Esophagus muscularis mucosa (tissue), 4 donors: ENCODE results near the gene TIMM17B. TPM values are rescaled to one million over a fixed set of nuclear protein-coding genes. Genes with fewer than 3 reads are reported as not detected.
"Not testable (repeated sequence)": the region's sequence is repeated elsewhere in the genome, so short reads cannot be mapped to it uniquely, and the experiment has no call there.

Experiments used
- DNase-seq: peaks from one replicate; pipeline ENCODE4 v3.0.0-alpha.2; 2017; ENCODE audit errors: extremely low spot score
- H3K27ac ChIP-seq, 4 donors: fragments of 200-600 bp; sonication (generic); replicated peaks in 1 of 4; 1 replicate in 3 of 4; 2 replicates in 1 of 4; pipeline ENCODE4 v1.5.1; 2016 to 2019; ENCODE audit warnings: mild to moderate bottlenecking in 1 of 4
- H3K27me3 ChIP-seq, 4 donors: fragments of 200-600 bp; sonication (generic); one replicate each; pipeline versions ENCODE4 v1.5.1 to v1.6.0; 2016 to 2019
- H3K36me3 ChIP-seq, 4 donors: fragments of 200-600 bp; sonication (generic); one replicate each; pipeline ENCODE4 v1.5.1; 2016 to 2019
- H3K4me1 ChIP-seq, 4 donors: fragments of 200-600 bp; sonication (generic); one replicate each; pipeline ENCODE4 v1.5.1; 2016 to 2019
- H3K4me3 ChIP-seq, 4 donors: fragments of 200-600 bp; sonication (generic); 1 replicate in 2 of 4; 2 replicates in 2 of 4; pipeline ENCODE4 v1.5.1; 2016 to 2019; ENCODE audit warnings: mild to moderate bottlenecking in 4 of 4, moderate library complexity in 1 of 4
- H3K9me3 ChIP-seq, 4 donors: fragments of 200-600 bp; sonication (generic); 1 replicate in 3 of 4; 2 replicates in 1 of 4; pipeline ENCODE4 v1.5.1; 2016 to 2019
- EP300 ChIP-seq: sonication (generic); formaldehyde crosslinking; IDR thresholded peaks from one replicate; pipeline ENCODE4 v1.6.1; 2017; ENCODE audit warnings: antibody characterized with exemption
- POLR2A ChIP-seq: fragments of 450-650 bp; IDR thresholded peaks from one replicate; pipeline ENCODE4 v1.6.1; 2017; ENCODE audit warnings: antibody characterized with exemption, moderate library complexity, mild to moderate bottlenecking, low read depth
- POLR2AphosphoS5 ChIP-seq, 2 donors: sonication (generic); formaldehyde crosslinking; IDR thresholded peaks; one replicate each; pipeline ENCODE4 v1.6.1; 2017; ENCODE audit warnings: antibody characterized with exemption in 2 of 2
- WGBS: methylation state at CpG from one replicate; pipeline ENCODE4 v1.1.5; 2018; 5-methylcytosine and 5-hydroxymethylcytosine counted together
- intact Hi-C: fragments of 100-400 bp; cut with DNase I; formaldehyde crosslinking; loops from one replicate; pipeline ENCODE4 v1.15.1; 2023
- total RNA-seq, 4 donors: library from RNA; depleted of rRNA; stranded (reverse); fragments of >200 nt; gene quantifications; one replicate each; pipeline versions ENCODE4 v1.1.0 to v1.2.1, GENCODE V29; 2016
- TF ChIP-seq, protein P1 (sequence below), 3 experiments: fragments of 200-600 bp in 2 of 3; fragments of 450-650 bp in 1 of 3; sonication (generic) in 2 of 3; IDR thresholded peaks; one replicate each; pipeline ENCODE4 v1.5.1; 2017 to 2019; ENCODE audit warnings: antibody characterized with exemption in 3 of 3, mild to moderate bottlenecking in 2 of 3, moderate library complexity in 1 of 3

Gene TIMM17B
- total RNA-seq, 4 donors from 2014 or later = 36.1 to 59.6 (median 51.1) TPM

DNA sequence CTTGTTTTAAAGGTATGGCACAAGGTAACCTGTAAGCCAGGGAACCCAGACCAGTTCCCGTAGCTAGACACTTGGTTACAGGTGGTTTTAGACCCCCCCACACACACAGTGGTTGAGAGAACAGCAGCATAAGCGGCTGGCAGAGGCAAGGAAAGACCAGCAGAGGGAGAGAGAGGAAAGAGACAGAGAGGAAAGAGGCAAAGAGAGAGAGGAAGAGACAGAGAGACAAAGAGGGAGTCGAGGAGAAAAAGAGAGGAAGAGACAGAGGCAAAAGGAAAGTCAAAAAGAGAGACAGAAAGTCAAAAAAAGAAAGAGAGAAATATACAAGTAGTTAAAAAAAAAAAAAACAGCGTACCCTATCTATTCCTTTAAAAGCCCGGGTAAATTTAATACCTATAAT is 42.7 kb downstream of the TIMM17B start:
- Histone ChIP-seq H3K4me1 (no peaks in the 10 kb centered on the region), H3K27me3 (no peaks in the 10 kb centered on the region), H3K36me3 (no peaks in the 10 kb centered on the region), H3K9me3 (no peaks in the 10 kb centered on the region), H3K4me3 (no peak overlapping the region), H3K27ac (no peak overlapping the region)
- no peak for DNase-seq
- TF ChIP-seq POLR2AphosphoS5 (IDR thresholded peaks at IDR 0.05) = no peak
- TF ChIP-seq EP300 = no peak
- no peak for TF ChIP-seq POLR2A
- TF ChIP-seq, protein P1, sequence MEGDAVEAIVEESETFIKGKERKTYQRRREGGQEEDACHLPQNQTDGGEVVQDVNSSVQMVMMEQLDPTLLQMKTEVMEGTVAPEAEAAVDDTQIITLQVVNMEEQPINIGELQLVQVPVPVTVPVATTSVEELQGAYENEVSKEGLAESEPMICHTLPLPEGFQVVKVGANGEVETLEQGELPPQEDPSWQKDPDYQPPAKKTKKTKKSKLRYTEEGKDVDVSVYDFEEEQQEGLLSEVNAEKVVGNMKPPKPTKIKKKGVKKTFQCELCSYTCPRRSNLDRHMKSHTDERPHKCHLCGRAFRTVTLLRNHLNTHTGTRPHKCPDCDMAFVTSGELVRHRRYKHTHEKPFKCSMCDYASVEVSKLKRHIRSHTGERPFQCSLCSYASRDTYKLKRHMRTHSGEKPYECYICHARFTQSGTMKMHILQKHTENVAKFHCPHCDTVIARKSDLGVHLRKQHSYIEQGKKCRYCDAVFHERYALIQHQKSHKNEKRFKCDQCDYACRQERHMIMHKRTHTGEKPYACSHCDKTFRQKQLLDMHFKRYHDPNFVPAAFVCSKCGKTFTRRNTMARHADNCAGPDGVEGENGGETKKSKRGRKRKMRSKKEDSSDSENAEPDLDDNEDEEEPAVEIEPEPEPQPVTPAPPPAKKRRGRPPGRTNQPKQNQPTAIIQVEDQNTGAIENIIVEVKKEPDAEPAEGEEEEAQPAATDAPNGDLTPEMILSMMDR (IDR thresholded peaks at IDR 0.05) = no peak
- intact Hi-C loops = no loop called here
- 57% methylated on average over 5 of the region's 5 CpGs for WGBS

DNA sequence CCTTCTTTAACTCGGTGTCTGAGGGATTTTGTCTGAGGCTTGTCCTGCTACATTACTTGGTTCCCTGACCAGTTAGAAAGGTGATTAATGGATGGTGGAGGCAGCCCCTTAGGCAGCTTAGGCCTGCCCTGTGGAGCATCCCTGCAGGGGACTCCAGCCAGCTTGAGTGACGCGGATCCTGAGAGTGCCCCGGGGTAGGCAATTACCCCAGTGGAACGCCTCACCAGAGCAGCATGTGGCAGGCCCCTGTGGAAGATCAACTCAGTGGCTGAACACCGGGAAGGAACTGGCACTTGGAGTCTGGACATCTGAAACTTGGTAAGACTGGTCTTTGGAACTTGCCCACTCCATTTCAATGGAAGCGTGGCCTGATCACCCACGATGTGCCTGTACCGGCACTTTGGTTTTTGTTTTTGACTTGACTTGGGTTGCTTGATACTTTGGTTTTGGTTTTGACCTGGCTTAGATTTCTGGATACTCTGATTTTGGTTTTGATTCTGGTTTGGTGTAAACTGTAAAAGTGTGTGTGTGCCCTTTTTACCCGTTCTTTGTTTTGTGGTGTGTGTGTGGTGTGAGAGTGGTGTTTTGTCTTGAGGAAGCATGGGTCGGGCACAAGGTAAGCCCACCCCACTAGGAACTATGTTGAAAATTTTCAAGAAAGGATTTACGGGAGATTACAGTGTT is 43.3 kb downstream of the TIMM17B start:
- H3K27ac ChIP-seq, H3K4me1 ChIP-seq, H3K36me3 ChIP-seq, DNase-seq, H3K27me3 ChIP-seq, intact Hi-C loops, H3K9me3 ChIP-seq, H3K4me3 ChIP-seq: not testable (repeated sequence)
- WGBS = 79% methylated on average over 7 of the region's 12 CpGs

DNA sequence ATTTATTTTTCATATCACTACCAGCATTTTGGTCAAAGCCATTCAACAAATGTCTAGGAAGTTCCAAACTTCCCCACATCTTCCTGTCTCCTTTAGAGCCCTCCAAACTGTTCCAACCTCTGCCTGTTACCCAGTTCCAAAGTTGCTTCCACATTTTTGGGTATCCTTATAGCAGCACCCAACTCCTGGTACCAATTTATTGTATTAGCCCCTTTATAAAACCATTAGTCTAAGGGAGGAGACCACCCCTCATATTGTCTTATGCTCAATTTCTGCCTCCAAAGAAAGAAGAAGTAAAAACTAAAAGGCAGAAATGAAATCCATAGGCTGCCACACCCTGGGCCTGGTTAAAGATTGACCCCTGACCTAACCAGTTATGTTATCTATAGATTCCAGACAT is 44.1 kb downstream of the TIMM17B start:
- H3K36me3 ChIP-seq, H3K9me3 ChIP-seq, H3K27ac ChIP-seq, H3K27me3 ChIP-seq, H3K4me3 ChIP-seq, intact Hi-C loops, H3K4me1 ChIP-seq, DNase-seq: not testable (repeated sequence)

DNA sequence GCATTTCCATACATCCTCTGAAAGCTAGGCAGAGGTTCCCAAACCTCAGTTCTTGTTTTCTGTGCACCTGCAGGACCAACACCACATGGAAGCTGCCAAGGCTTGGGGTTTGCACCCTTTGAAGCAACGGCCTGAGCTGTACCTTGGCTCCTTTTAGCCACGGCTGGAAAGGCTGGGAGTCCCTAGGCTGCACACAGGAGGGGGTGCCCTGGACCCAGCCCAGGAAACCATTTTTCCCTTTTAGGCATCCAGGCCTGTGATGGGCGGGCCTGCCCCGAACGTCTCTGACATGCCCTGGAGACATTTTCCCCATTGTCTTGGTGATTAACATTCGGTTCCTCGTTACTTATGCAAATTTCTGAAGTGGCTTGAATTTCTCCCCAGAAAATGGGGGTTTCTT is 44.7 kb downstream of the TIMM17B start:
- DNase-seq = no peak
- no peaks in the 10 kb centered on the region for H3K4me1 ChIP-seq
- 87% methylated on average over 6 of the region's 7 CpGs for WGBS
- H3K27me3 ChIP-seq = no peaks in the 10 kb centered on the region
- H3K9me3 ChIP-seq = no peaks in the 10 kb centered on the region
- no peak for TF ChIP-seq POLR2A
- TF ChIP-seq EP300 = no peak
- TF ChIP-seq, protein P1 (IDR thresholded peaks at IDR 0.05) = no peak
- TF ChIP-seq POLR2AphosphoS5 (IDR thresholded peaks at IDR 0.05) = no peak
- H3K27ac ChIP-seq = no peak overlapping the region
- H3K4me3 ChIP-seq = no peak overlapping the region
- no peaks in the 10 kb centered on the region for H3K36me3 ChIP-seq
- intact Hi-C loops = no loop called here

DNA sequence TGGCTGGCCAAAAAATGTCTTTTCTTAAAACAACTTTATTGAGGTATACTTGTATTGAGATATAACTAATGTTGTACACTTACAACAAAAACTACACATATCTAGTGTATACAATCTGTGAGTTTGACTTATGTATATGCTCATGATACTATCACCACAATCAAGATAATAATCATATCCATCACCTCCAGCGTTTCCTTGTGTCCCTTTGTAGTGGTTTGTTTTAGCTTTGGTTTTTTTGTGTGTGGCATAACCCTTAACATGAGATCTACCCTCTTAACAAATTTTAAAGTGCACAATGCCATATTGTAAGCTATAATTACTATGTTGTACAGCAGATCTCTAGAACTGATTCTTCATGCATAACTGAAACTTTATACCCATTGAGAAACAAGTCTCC is 48.7 kb downstream of the TIMM17B start:
- no peak for DNase-seq
- intact Hi-C loops = no loop called here
- H3K27me3 ChIP-seq = no peaks in the 10 kb centered on the region
- H3K4me1 ChIP-seq = no peaks in the 10 kb centered on the region
- H3K4me3 ChIP-seq = no peak overlapping the region
- WGBS = 68% methylated on average over 1 of the region's 1 CpG
- no peak overlapping the region for H3K27ac ChIP-seq
- TF ChIP-seq, protein P1 (IDR thresholded peaks at IDR 0.05) = no peak
- TF ChIP-seq POLR2AphosphoS5 (IDR thresholded peaks at IDR 0.05) = no peak
- no peaks in the 10 kb centered on the region for H3K36me3 ChIP-seq
- no peaks in the 10 kb centered on the region for H3K9me3 ChIP-seq

Other genes with a start within 250 kb of the TIMM17B start
- 1 to 10 TPM; 3.2 to 9.9 (median 7.5) TPM for gene WAS, start 214.0 kb downstream of the TIMM17B start, total RNA-seq
- gene SUV39H1, start 201.0 kb downstream of the TIMM17B start, total RNA-seq = 1 to 10 TPM; 2.5 to 4.5 (median 4.3) TPM
- gene GLOD5, start 136.0 kb downstream of the TIMM17B start, total RNA-seq = not detected
- gene GATA1, start 111.2 kb downstream of the TIMM17B start, total RNA-seq = under 1 TPM in 1 of 4 donors, not detected in 3; 0.50 TPM
- 10 to 100 TPM; 26.8 to 64.0 (median 47.7) TPM for gene HDAC6, start 95.7 kb downstream of the TIMM17B start, total RNA-seq
- gene ERAS, start 71.3 kb downstream of the TIMM17B start, total RNA-seq = not detected
- gene PCSK1N, start 62.2 kb downstream of the TIMM17B start, total RNA-seq = 10 to 100 TPM in 1 of 4 donors, 1 to 10 TPM in 3; 2.9 to 15.2 (median 7.7) TPM
- gene PQBP1, start 162 bp upstream of the TIMM17B start, total RNA-seq = 10 to 100 TPM; 53.6 to 81.3 (median 72.0) TPM
- gene SLC35A2, start 13.9 kb upstream of the TIMM17B start, total RNA-seq = 10 to 100 TPM in 2 of 4 donors, 1 to 10 TPM in 2; 7.3 to 13.4 (median 10.0) TPM
- gene PIM2, start 21.3 kb upstream of the TIMM17B start, total RNA-seq = 10 to 100 TPM in 1 of 4 donors, 1 to 10 TPM in 3; 3.3 to 11.4 (median 7.3) TPM
- gene OTUD5, start 59.8 kb upstream of the TIMM17B start, total RNA-seq = 10 to 100 TPM; 39.9 to 53.9 (median 48.5) TPM
- gene KCND1, start 74.1 kb upstream of the TIMM17B start, total RNA-seq = 1 to 10 TPM in 3 of 4 donors, under 1 TPM in 1; 0.83 to 1.9 (median 1.1) TPM
- 10 to 100 TPM; 24.7 to 36.4 (median 33.7) TPM for gene GRIPAP1, start 104.5 kb upstream of the TIMM17B start, total RNA-seq
- gene TFE3, start 145.6 kb upstream of the TIMM17B start, total RNA-seq = 100 to 1,000 TPM in 3 of 4 donors, 10 to 100 TPM in 1; 99.9 to 181 (median 150) TPM
- 1 to 10 TPM; 1.2 to 5.1 (median 2.9) TPM for gene CCDC120, start 161.2 kb upstream of the TIMM17B start, total RNA-seq
- gene PRAF2, start 176.2 kb upstream of the TIMM17B start, total RNA-seq = 10 to 100 TPM; 15.9 to 26.6 (median 23.8) TPM
- 10 to 100 TPM; 68.1 to 77.9 (median 72.7) TPM for gene WDR45, start 182.1 kb upstream of the TIMM17B start, total RNA-seq
- gene GPKOW, start 226.0 kb upstream of the TIMM17B start, total RNA-seq = 10 to 100 TPM; 27.8 to 43.8 (median 32.4) TPM